Activated B cell treated with CpG ODN at 0.5 μM for 24 hours (primary cell): ENCODE measurements around the gene ZDHHC16. TPM values are rescaled to one million over a fixed set of nuclear protein-coding genes. Genes with fewer than 3 reads are reported as not detected.

Source experiments
- ATAC-seq: fragments of 200-7000 bp; cut with Tn5 transposase; one replicate; pipeline ENCODE4 v1.10.0; 2021; ENCODE audit warnings: low read depth, mild to moderate bottlenecking, moderate library complexity
- CTCF ChIA-PET: fragments of 350-600 bp; sonication (Branson Sonifier 250); formaldehyde crosslinking; loops from one replicate; lab custom pipeline; 2021; ENCODE audit warnings: antibody characterized with exemption; lab: Charles Lee
- POLR2A ChIA-PET: fragments of 350-600 bp; sonication (Branson Sonifier 250); formaldehyde crosslinking; loops from one replicate; lab custom pipeline; 2021; ENCODE audit warnings: antibody characterized with exemption; lab: Charles Lee
- DNase-seq: peaks from one replicate; pipeline ENCODE4 v3.0.0; 2022
- H3K27ac Mint-ChIP-seq: one replicate; pipeline ENCODE4 v1.8.0; 2020; ENCODE audit warnings: mixed read lengths
- H3K27me3 Mint-ChIP-seq: one replicate; pipeline ENCODE4 v1.8.0; 2021; ENCODE audit warnings: mixed read lengths
- H3K36me3 Mint-ChIP-seq: one replicate; pipeline ENCODE4 v1.8.0; 2021; ENCODE audit warnings: low read depth, mixed read lengths
- H3K4me1 Mint-ChIP-seq: one replicate; pipeline ENCODE4 v1.8.0; 2021; ENCODE audit warnings: mixed read lengths
- H3K4me3 Mint-ChIP-seq: one replicate; pipeline ENCODE4 v1.8.0; 2020; ENCODE audit warnings: mild to moderate bottlenecking, mixed read lengths
- H3K9me3 Mint-ChIP-seq: one replicate; pipeline ENCODE4 v1.8.0; 2020; ENCODE audit warnings: mixed read lengths
- intact Hi-C: fragments of 100-400 bp; cut with micrococcal nuclease; formaldehyde crosslinking; loops from one replicate; pipeline ENCODE4 v1.15.1; 2024
- total RNA-seq: library from RNA; stranded (reverse); gene quantifications from 2 replicates; pipeline ENCODE4 v1.2.3, GENCODE V29; 2022
- TF ChIP-seq, protein P1 (sequence below): fragments of 200-600 bp; IDR thresholded peaks from one replicate; pipeline ENCODE4 v1.8.0; 2022; ENCODE audit warnings: antibody characterized with exemption, mild to moderate bottlenecking

Gene ZDHHC16
- total RNA-seq, 1 donor from 2014 or later, result 40.6 TPM

DNA sequence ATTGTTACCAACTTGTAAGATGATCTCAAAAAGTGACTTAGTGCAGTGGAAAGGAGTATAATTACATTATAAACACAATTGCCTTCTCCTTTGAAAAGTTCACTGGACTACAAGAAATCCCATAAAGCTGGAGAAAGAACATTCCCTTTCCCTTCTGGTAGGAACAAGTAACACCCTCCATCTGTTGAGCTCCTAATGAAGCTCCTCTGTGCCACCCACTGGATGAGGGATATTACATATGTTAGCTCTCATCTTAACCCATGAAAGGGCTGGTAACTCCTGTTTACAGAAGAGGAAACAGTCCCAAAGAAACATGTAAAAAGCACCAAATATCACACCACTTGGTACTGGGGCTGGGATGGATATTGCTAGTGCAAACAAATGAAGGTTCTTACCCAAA lies 11.9 kb upstream of the ZDHHC16 start:
- no peak overlapping the region for H3K4me3 Mint-ChIP-seq
- ATAC-seq (no peak), DNase-seq (no peak)
- intact Hi-C loops, result no loop called here
- no peak overlapping the region for H3K27ac Mint-ChIP-seq
- no peaks in the 10 kb centered on the region for H3K27me3 Mint-ChIP-seq
- ChIA-PET POLR2A (interaction anchor here (1.0 to 1.3 kb wide), 2 partner anchors 15 to 33 kb away, joined by 3 read pairs; partner anchors contain the start of gene RRP12), CTCF (no interaction called here)
- peaks cover 82% of the 10 kb centered on the region for H3K36me3 Mint-ChIP-seq
- peaks cover 3% of the 10 kb centered on the region for H3K4me1 Mint-ChIP-seq
- TF ChIP-seq, protein P1, sequence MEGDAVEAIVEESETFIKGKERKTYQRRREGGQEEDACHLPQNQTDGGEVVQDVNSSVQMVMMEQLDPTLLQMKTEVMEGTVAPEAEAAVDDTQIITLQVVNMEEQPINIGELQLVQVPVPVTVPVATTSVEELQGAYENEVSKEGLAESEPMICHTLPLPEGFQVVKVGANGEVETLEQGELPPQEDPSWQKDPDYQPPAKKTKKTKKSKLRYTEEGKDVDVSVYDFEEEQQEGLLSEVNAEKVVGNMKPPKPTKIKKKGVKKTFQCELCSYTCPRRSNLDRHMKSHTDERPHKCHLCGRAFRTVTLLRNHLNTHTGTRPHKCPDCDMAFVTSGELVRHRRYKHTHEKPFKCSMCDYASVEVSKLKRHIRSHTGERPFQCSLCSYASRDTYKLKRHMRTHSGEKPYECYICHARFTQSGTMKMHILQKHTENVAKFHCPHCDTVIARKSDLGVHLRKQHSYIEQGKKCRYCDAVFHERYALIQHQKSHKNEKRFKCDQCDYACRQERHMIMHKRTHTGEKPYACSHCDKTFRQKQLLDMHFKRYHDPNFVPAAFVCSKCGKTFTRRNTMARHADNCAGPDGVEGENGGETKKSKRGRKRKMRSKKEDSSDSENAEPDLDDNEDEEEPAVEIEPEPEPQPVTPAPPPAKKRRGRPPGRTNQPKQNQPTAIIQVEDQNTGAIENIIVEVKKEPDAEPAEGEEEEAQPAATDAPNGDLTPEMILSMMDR, result no peak
- no peaks in the 10 kb centered on the region for H3K9me3 Mint-ChIP-seq

DNA sequence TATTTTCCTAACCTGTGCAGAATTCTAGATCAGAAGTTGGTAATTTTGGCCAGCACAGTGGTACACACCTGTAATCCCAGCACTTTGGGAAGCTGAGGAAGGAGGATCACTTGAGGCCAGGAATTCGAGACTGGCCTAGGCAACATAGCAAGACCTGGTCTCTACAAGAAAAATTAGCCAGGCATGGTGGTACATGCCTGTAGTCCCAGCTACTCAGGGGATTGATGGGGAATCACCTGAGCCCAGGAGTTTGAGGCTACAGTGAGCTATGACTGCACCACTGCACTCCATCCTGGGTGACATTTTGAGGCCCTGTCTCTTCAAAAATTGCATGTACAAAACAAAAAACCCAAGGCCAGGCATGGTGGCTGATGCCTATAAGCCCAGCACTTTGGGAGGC lies 11.4 kb upstream of the ZDHHC16 start:
- intact Hi-C loops, result no loop called here
- H3K9me3 Mint-ChIP-seq, result no peaks in the 10 kb centered on the region
- DNase-seq, result no peak
- POLR2A ChIA-PET, result interaction anchor here (1.0 to 1.3 kb wide), 2 partner anchors 16 to 33 kb away, joined by 3 read pairs; partner anchors contain the start of gene RRP12
- ATAC-seq, result no peak
- no peak overlapping the region for H3K27ac Mint-ChIP-seq
- no peaks in the 10 kb centered on the region for H3K4me1 Mint-ChIP-seq
- peaks cover 81% of the 10 kb centered on the region for H3K36me3 Mint-ChIP-seq
- H3K4me3 Mint-ChIP-seq, result no peak overlapping the region
- CTCF ChIA-PET, result no interaction called here
- TF ChIP-seq, protein P1, result no peak
- H3K27me3 Mint-ChIP-seq, result no peaks in the 10 kb centered on the region

DNA sequence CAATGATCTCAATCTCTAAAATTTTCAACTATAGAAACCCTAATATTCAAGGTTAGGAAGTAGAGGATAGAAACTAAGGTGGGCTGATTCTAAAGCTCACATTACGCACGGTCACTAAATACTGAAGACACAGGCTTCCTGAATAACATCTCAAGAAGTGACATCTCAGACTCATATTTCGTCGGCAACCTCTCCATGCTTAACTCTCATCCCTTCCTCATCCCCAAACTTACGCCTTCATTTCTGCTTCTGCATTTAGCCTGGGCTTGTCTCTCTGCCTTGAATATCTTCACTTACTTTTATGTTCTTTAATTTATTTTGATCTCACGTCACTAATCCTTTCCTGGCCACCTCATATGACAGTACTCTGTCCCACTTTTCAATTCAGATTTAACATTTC lies 10.8 kb upstream of the ZDHHC16 start:
- DNase-seq (no peak), ATAC-seq (no peak)
- Mint-ChIP-seq H3K27ac (no peak overlapping the region), H3K9me3 (no peaks in the 10 kb centered on the region), H3K4me1 (no peaks in the 10 kb centered on the region), H3K36me3 (peaks cover 81% of the 10 kb centered on the region), H3K27me3 (no peaks in the 10 kb centered on the region), H3K4me3 (no peak overlapping the region)
- intact Hi-C loops, result no loop called here
- CTCF ChIA-PET, result no interaction called here
- TF ChIP-seq, protein P1, result no peak
- POLR2A ChIA-PET, result interaction anchor here (1.3 kb wide), 1 partner anchor 16 kb away, joined by 3 read pairs; no protein-coding TSS in a partner anchor

DNA sequence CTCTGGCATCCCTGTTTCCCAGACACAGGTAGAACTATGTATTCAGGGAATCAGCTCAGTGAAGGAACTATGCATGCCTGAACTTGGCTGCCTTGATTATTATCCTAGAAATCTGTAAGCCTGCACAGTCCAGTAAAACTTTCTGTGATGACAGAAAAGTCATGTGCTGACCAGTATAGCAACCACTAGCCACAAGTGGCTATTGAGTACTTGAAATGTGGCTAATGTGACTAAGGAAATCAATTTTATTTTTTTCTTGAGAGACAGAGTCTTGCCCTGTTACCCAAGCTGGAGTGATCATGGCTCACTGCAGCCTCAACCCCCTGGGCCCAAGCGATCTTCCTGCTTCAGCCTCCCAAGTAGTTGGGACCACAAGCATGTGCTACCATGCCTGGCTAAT lies 3.7 kb upstream of the ZDHHC16 start:
- peaks cover 60% of the 10 kb centered on the region for H3K36me3 Mint-ChIP-seq
- no peaks in the 10 kb centered on the region for H3K9me3 Mint-ChIP-seq
- H3K27ac Mint-ChIP-seq, result no peak overlapping the region
- no peak for DNase-seq
- H3K4me3 Mint-ChIP-seq, result no peak overlapping the region
- POLR2A ChIA-PET, result no interaction called here
- TF ChIP-seq, protein P1, result no peak
- ATAC-seq, result no peak
- no peaks in the 10 kb centered on the region for H3K27me3 Mint-ChIP-seq
- H3K4me1 Mint-ChIP-seq, result peaks cover 34% of the 10 kb centered on the region
- CTCF ChIA-PET, result no interaction called here
- intact Hi-C loops, result no loop called here

DNA sequence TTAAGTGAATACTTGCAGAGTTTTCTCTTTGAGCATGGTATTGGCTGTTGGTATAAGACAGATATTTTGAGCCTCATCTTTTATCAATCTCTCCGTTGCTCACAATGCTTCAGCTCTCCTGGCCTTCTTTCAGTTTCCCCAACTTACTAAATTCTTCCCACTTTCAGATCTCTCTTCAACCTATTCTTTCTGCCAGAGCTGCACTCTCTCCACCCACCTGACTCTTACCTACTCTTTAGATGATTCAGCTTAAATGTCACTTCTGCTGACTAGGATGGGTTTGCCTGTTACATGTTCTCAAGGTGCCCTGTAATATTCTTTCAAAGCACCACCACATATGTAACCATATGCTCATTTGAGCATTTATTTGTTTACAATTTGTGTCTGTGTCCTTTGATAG lies 1.8 kb upstream of the ZDHHC16 start:
- no peak for DNase-seq
- Mint-ChIP-seq H3K27me3 (no peaks in the 10 kb centered on the region), H3K4me3 (peak overlapping the region; percentile 4), H3K36me3 (peaks cover 42% of the 10 kb centered on the region), H3K9me3 (no peaks in the 10 kb centered on the region), H3K27ac (no peak overlapping the region), H3K4me1 (peaks cover 42% of the 10 kb centered on the region)
- ChIA-PET CTCF (no interaction called here), POLR2A (interaction anchor here (1.5 kb wide), 1 partner anchor 243 kb away, joined by 3 read pairs; the partner anchor contains the start of gene AVPI1)
- TF ChIP-seq, protein P1, result no peak
- intact Hi-C loops, result no loop called here
- no peak for ATAC-seq
